GM19452 (cell line): ENCODE data around the gene AP5M1.
"Not testable (repeated sequence)": the region's sequence is repeated elsewhere in the genome, so short reads cannot be mapped to it uniquely, and the experiment has no call there.

Experiments used
- ATAC-seq: cut with Tn5 transposase; IDR thresholded peaks from one replicate; pipeline ENCODE4 v1.9.1; 2021; ENCODE audit not compliant: unreplicated experiment

AP5M1 gene

DNA sequence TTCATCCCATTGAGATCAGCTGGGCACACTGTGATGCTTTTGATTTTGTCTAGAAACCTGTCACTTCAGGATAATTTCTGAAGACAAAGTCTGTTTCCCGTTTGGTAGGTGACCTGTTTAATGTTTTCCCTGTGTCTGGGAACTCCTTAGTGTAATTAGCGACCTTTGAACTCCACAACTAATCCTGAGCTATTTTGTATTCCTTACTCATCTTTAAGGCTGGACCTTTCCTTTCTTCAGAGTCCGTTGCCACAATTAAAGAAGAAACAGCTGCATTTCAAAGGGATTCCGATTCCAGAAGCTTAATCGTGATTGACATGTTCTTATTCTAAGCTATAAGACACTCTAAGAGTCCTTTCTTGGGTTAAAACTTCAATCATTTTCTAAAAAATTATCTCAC lies 22.0 kb downstream of the AP5M1 start:
- ATAC-seq: no peak

- ATAC-seq: no peak
Observed at GRCh38 chr14:57291692-57292647, 23.2 kb downstream of the AP5M1 start.

- no peak for ATAC-seq
Observed at GRCh38 chr14:57293866-57294837, 25.4 kb downstream of the AP5M1 start.

DNA sequence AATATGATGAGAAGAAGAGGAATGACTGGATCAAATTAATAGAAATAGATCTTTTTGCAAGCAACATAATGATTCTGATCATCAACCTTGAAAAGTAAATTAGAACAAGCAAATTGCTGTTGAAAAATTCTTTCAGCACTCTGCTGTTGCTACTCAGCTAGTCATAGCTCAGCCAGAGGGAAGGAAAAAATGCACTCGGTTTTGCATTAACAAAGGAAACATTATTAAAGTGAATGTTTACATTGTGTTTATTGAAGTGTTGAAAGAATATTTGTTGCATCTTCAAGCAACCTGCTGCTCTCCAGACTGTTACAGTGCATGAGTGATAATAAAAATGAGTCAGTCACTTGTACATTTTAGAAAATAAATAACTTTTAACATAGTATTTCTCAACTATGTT lies 26.5 kb downstream of the AP5M1 start:
- ATAC-seq: no peak

GRCh38 chr14:57297852-57298251 lies 29.1 kb downstream of the AP5M1 start:
- no peak for ATAC-seq

DNA sequence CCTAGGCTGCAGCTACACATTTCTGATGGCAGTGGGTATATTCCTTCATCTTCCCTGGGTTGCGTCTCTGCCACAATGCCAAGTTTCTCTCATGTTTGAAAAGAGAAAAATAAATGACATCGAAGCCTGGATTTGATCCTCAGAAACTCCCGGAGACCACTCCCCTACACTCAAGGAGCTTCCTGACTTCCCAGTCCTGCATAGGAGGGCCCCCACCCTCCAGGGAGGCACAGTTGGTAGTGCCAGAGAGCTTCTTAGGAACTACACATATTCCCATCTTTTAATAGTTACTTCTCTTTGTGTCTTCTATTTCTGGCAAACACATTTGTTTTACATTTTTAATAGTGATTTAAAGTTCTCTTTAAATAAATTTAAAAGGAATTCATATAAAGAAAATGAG lies 30.7 kb downstream of the AP5M1 start:
- no peak for ATAC-seq

- ATAC-seq: no peak
Observed at GRCh38 chr14:57302883-57303282, 34.1 kb downstream of the AP5M1 start.

GRCh38 chr14:57314396-57315089 lies 45.8 kb downstream of the AP5M1 start:
- ATAC-seq: no peak

- ATAC-seq: no peak
Observed at GRCh38 chr14:57317248-57317833, 48.6 kb downstream of the AP5M1 start.

- no peak for ATAC-seq
Observed at GRCh38 chr14:57319636-57320192, 50.9 kb downstream of the AP5M1 start.

GRCh38 chr14:57323721-57324120 lies 55.0 kb downstream of the AP5M1 start:
- ATAC-seq: no peak

DNA sequence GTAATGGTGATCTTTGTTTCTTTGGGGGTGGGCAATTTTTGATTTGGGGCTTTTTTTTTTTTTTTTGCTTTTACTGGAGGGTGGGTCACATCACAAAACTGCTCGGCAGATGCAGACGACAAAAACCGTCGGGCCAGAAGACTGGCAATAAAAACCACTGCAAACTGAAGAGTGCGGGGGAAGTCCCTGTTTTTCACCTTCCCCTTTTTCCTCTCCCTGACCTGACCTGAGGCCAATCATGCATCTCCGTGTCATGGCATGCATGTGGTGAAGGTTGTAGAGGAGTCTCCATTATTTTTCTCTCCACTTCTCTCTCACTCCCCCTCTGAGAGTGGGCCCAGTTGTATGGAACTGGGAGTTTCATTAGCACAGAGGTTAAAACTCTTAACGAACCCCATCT lies 57.5 kb downstream of the AP5M1 start:
- no peak for ATAC-seq

GRCh38 chr14:57329833-57330232 lies 61.1 kb downstream of the AP5M1 start:
- ATAC-seq: no peak

DNA sequence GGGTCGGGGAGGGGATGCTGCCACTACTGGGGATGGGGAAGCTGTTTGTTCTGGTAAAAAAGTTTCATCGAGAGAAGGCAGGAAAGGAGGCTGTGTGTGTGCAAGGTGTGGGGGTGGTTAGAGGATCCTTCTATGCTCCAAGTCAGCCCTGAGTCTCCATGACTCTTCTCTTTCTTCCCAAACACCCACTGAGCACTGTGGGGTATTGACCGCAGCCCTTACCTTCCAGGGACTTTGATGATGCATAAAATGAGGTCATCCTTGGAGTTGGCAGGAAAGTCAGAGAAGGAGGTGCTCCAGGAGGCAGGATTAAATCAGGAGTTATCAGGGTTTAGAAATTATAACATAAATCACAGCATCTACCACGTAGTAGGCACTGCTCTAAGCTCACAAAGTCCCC lies 63.7 kb downstream of the AP5M1 start:
- not testable (repeated sequence) for ATAC-seq

GRCh38 chr14:57333726-57334125 lies 65.0 kb downstream of the AP5M1 start:
- ATAC-seq: not testable (repeated sequence)

DNA sequence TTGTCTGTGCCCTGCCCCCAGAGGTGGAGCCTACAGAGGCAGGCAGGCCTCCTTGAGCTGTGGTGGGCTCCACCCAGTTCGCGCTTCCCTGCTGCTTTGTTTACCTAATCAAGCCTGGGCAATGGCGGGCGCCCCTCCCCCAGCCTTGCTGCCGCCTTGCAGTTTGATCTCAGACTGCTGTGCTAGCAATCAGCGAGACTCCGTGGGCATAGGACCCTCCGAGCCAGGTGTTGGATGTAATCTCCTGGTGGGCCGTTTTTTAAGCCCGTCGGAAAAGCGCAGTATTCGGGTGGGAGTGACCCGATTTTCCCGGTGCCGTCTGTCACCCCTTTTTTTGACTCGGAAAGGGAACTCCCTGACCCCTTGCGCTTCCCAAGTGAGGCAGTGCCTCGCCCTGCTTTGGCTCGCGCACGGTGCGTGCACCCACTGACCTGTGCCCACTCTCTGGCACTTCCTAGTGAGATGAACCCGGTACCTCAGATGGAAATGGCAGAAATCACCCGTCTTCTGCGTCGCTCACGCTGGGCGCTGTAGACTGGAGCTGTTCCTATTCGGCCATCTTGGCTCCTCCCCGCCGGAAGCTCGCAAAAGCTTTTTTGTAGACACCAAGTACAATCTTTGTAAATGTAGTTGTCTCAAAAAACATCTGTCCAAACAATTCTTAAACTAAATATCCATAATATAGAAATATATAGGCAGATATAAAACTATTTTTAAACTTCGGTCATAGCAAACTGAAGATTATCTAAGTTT lies 75.0 kb downstream of the AP5M1 start:
- ATAC-seq: not testable (repeated sequence)

- no peak for ATAC-seq
Observed at GRCh38 chr14:57345106-57345505, 76.3 kb downstream of the AP5M1 start.

DNA sequence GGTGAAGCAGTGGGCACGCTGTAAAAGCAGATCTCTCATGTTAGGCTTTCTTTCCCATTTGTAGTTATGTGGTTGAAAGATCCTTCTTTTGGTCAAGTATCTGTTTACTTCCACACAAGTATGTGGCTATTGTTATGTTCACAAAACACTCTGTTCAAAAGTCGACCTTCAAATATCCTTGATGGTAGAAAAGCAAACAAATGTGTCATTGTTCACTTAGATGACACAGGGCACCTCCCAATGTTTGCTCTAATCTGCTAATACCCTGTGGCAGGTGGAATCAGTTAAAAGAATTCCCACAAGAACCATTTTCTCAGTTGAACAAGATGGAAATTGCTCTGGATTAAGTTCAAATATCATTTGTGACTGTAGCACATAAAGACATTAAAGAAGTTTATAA lies 78.0 kb downstream of the AP5M1 start:
- no peak for ATAC-seq
